Measurements from ENCODE around the gene CD27. TPM values are rescaled to one million over a fixed set of nuclear protein-coding genes. Genes with fewer than 3 reads are reported as not detected.
"Not testable (repeated sequence)": the region's sequence is repeated elsewhere in the genome, so short reads cannot be mapped to it uniquely, and the experiment has no call there.

CD27 gene
- total RNA-seq, 1 experiment from 2014 or later: not detected

DNA sequence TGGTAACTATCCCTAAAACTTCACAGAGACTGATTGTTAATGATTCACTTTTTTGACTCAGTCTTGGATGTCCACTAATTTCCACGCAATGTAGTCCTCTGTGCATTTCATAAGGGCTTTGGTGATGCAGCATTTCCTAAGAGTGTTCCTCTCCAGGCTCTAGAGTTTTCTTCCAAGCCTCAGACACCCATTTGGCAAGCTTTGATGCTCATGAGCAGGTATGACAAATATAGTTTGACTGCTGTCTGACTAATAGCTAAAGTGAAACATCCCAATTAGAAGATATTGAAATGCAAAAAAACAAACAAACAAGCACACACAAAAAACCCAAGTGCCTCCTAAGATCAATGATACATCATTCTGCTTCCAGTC is 27.2 kb downstream of the CD27 start:
- Mint-ChIP-seq H3K9me3 (ENCODE audit: unreplicated experiment) (no peaks in the 10 kb centered on the region), H3K27me3 (ENCODE audit: insufficient read depth, unreplicated experiment) (no peaks in the 10 kb centered on the region), H3K4me1 (ENCODE audit: insufficient read depth, unreplicated experiment) (peaks cover 19% of the 10 kb centered on the region), H3K36me3 (ENCODE audit: insufficient read depth, unreplicated experiment) (peaks cover 19% of the 10 kb centered on the region), H3K27ac (ENCODE audit: low read depth, unreplicated experiment) (no peak overlapping the region), H3K4me3 (ENCODE audit: unreplicated experiment) (no peak overlapping the region)
- ChIA-PET CTCF (interaction anchor here (3.3 kb wide), 1 partner anchor 67 kb away, joined by 18 read pairs; no protein-coding TSS in a partner anchor), POLR2A (interaction anchor here (0.7 to 4.3 kb wide), 9 partner anchors 18 to 137 kb away, joined by 3 to 59 read pairs (median 28); partner anchors contain the start of genes GAPDH, MRPL51, SCNN1A and TAPBPL)
- intact Hi-C loops (cut with micrococcal nuclease): loop anchor here (2.0 kb wide), 1 partner anchor 63 kb away; the partner anchor contains the start of gene GAPDH
- TF ChIP-seq, protein P1, sequence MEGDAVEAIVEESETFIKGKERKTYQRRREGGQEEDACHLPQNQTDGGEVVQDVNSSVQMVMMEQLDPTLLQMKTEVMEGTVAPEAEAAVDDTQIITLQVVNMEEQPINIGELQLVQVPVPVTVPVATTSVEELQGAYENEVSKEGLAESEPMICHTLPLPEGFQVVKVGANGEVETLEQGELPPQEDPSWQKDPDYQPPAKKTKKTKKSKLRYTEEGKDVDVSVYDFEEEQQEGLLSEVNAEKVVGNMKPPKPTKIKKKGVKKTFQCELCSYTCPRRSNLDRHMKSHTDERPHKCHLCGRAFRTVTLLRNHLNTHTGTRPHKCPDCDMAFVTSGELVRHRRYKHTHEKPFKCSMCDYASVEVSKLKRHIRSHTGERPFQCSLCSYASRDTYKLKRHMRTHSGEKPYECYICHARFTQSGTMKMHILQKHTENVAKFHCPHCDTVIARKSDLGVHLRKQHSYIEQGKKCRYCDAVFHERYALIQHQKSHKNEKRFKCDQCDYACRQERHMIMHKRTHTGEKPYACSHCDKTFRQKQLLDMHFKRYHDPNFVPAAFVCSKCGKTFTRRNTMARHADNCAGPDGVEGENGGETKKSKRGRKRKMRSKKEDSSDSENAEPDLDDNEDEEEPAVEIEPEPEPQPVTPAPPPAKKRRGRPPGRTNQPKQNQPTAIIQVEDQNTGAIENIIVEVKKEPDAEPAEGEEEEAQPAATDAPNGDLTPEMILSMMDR (IDR thresholded peaks at IDR 0.05; ENCODE audit: unreplicated experiment): no peak
- peak; percentile 53 for DNase-seq (ENCODE audit: unreplicated experiment)
- BruUV-seq (replicated peaks): no TSS peak

DNA sequence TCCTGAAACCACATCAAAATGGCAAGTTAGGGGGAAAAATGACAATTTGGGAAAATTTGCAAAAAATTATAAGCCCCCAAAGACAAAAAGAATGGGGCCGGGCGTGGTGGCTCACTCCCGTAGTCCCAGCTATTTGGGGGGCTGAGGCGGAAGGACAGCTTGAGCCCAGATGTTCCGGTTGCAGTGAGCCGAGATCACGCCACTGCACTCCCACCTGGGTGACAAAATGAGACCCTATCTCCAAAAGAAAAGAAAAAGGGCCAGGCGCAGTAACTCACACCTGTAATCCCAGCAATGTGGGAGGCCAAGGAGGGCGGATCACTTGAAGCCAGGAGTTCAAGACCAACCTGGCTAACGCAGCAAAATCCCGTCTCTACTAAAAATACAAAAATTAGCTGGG is 27.7 kb downstream of the CD27 start:
- ChIA-PET CTCF (interaction anchor here (3.3 kb wide), 1 partner anchor 66 kb away, joined by 18 read pairs; no protein-coding TSS in a partner anchor), POLR2A (interaction anchor here (0.7 to 4.3 kb wide), 9 partner anchors 18 to 137 kb away, joined by 3 to 59 read pairs (median 28); partner anchors contain the start of genes GAPDH, MRPL51, SCNN1A and TAPBPL)
- intact Hi-C loops (cut with micrococcal nuclease): no loop called here
- H3K27ac Mint-ChIP-seq (ENCODE audit: low read depth, unreplicated experiment): no peak overlapping the region
- H3K4me3 Mint-ChIP-seq (ENCODE audit: unreplicated experiment): no peak overlapping the region
- TF ChIP-seq, protein P1 (IDR thresholded peaks at IDR 0.05; ENCODE audit: unreplicated experiment): no peak
- H3K36me3 Mint-ChIP-seq (ENCODE audit: insufficient read depth, unreplicated experiment): peaks cover 19% of the 10 kb centered on the region
- no TSS peak for BruUV-seq (replicated peaks)
- H3K9me3 Mint-ChIP-seq (ENCODE audit: unreplicated experiment): no peaks in the 10 kb centered on the region
- H3K4me1 Mint-ChIP-seq (ENCODE audit: insufficient read depth, unreplicated experiment): peaks cover 19% of the 10 kb centered on the region
- no peaks in the 10 kb centered on the region for H3K27me3 Mint-ChIP-seq (ENCODE audit: insufficient read depth, unreplicated experiment)
- DNase-seq (ENCODE audit: unreplicated experiment): no peak

DNA sequence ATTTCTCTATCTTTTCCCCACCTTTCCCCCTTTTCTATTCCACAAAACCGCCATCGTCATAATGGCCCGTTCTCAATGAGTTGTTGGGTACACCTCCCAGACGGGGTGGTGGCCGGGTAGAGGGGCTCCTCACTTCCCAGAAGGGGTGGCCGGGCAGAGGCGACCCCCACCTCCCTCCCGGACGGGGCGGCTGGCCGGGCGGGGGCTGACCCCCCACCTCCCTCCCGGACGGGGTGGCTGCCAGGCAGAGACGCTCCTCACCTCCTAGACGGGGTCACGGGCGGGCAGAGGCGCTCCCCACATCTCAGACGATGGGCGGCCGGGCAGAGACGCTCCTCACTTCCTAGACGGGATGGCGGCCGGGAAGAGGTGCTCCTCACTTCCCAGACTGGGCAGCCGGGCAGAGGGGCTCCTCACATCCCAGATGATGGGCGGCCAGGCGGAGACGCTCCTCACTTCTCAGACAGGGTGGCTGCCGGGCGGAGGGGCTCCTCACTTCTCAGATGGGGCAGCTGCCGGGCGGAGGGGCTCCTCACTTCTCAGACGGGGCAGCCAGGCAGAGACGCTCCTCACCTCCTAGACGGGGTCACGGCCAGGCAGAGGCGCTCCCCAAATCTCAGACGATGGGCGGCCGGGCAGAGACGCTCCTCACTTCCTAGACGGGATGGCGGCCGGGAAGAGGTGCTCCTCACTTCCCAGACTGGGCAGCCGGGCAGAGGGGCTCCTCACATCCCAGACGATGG is 30.6 kb downstream of the CD27 start:
- H3K36me3 Mint-ChIP-seq (ENCODE audit: insufficient read depth, unreplicated experiment); DNase-seq (ENCODE audit: unreplicated experiment); BruUV-seq (replicated peaks); H3K27me3 Mint-ChIP-seq (ENCODE audit: insufficient read depth, unreplicated experiment); H3K4me3 Mint-ChIP-seq (ENCODE audit: unreplicated experiment); CTCF ChIA-PET; POLR2A ChIA-PET; H3K27ac Mint-ChIP-seq (ENCODE audit: low read depth, unreplicated experiment); H3K9me3 Mint-ChIP-seq (ENCODE audit: unreplicated experiment); intact Hi-C loops (cut with micrococcal nuclease): not testable (repeated sequence)
- H3K4me1 Mint-ChIP-seq (ENCODE audit: insufficient read depth, unreplicated experiment): peaks cover 19% of the 10 kb centered on the region

DNA sequence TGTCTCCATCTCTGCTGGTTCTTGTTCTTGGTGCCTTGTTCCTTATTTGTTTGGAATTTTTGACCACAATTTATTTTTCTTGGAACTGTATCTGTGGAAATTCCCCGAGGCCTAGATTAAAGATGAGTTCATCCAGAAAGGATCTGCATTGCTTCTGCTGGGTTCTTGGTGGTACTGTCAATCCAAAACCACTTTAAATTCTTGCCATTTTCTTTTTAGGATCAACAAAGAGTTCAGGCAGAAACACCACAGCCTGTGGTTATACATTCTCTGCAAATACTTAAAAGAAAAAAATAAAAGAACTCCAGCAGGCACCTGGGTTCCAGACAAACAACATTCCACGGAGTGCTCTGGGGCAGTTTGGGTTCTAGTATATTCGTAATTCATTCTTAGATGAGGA is 31.7 kb downstream of the CD27 start:
- Mint-ChIP-seq H3K36me3 (ENCODE audit: insufficient read depth, unreplicated experiment) (no peaks in the 10 kb centered on the region), H3K27me3 (ENCODE audit: insufficient read depth, unreplicated experiment) (no peaks in the 10 kb centered on the region), H3K9me3 (ENCODE audit: unreplicated experiment) (no peaks in the 10 kb centered on the region), H3K4me3 (ENCODE audit: unreplicated experiment) (no peak overlapping the region), H3K4me1 (ENCODE audit: insufficient read depth, unreplicated experiment) (peaks cover 12% of the 10 kb centered on the region), H3K27ac (ENCODE audit: low read depth, unreplicated experiment) (no peak overlapping the region)
- ChIA-PET POLR2A (no interaction called here), CTCF (no interaction called here)
- intact Hi-C loops (cut with micrococcal nuclease): no loop called here
- BruUV-seq (replicated peaks): no TSS peak
- DNase-seq (ENCODE audit: unreplicated experiment): no peak
- TF ChIP-seq, protein P1 (IDR thresholded peaks at IDR 0.05; ENCODE audit: unreplicated experiment): no peak

DNA sequence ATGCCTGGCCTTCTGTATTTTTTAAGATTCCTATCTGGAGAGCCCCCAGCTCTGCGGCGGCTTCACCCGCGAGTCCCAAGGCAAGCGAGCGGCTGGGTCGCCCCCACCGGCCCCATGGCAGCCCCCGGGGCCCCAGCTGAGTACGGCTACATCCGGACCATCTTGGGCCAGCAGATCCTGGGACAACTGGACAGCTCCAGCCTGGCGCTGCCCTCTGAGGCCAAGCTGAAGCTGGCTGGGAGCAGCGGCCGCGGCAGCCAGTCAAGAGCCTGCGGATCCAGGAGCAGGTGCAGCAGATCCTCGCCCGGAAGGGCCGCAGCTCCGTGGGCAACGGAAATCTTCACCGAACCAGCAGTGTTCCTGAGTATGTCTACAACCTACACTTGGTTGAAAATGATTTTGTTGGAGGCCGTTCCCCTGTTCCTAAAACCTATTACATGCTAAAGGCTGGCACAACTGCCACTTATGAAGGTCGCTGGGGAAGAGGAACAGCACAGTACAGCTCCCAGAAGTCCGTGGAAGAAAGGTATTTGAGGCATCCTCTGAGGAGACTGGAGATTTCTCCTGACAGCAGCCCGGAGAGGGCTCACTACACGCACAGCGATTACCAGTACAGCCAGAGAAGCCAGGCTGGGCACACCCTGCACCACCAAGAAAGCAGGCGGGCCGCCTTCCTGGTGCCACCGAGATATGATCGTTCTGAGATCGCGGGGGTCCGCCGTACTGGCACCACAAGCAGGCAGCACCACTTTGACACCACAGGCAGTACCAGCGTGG is 33.0 kb downstream of the CD27 start:
- H3K27ac Mint-ChIP-seq (ENCODE audit: low read depth, unreplicated experiment); intact Hi-C loops (cut with micrococcal nuclease); BruUV-seq (replicated peaks); H3K4me3 Mint-ChIP-seq (ENCODE audit: unreplicated experiment); H3K9me3 Mint-ChIP-seq (ENCODE audit: unreplicated experiment); DNase-seq (ENCODE audit: unreplicated experiment); H3K4me1 Mint-ChIP-seq (ENCODE audit: insufficient read depth, unreplicated experiment); H3K27me3 Mint-ChIP-seq (ENCODE audit: insufficient read depth, unreplicated experiment); H3K36me3 Mint-ChIP-seq (ENCODE audit: insufficient read depth, unreplicated experiment); POLR2A ChIA-PET: not testable (repeated sequence)
- CTCF ChIA-PET: interaction anchor here (0.7 kb wide), 1 partner anchor 200 kb away, joined by 3 read pairs; no protein-coding TSS in a partner anchor

Measured in MCF 10A (cell line).